ENCODE results near the gene LRRC27.

LRRC27 gene

GRCh38 chr10:132404911-132405462 lies 73.0 kb downstream of the LRRC27 start:
- DNase-seq, result no peak

GRCh38 chr10:132405463-132405991 lies 73.5 kb downstream of the LRRC27 start:
- no peak for DNase-seq

- no peak for DNase-seq
Measured at GRCh38 chr10:132406181-132406580, 74.2 kb downstream of the LRRC27 start.

GRCh38 chr10:132406750-132407149 lies 74.8 kb downstream of the LRRC27 start:
- no peak for DNase-seq

- DNase-seq, result no peak
Measured at GRCh38 chr10:132407243-132407746, 75.3 kb downstream of the LRRC27 start.

- peak; percentile 60 for DNase-seq
Measured at GRCh38 chr10:132407846-132408278, 75.9 kb downstream of the LRRC27 start.

GRCh38 chr10:132408367-132408781 lies 76.4 kb downstream of the LRRC27 start:
- DNase-seq, result peak; percentile 3

GRCh38 chr10:132408823-132409666 lies 77.1 kb downstream of the LRRC27 start:
- DNase-seq, result no peak

- no peak for DNase-seq
Measured at GRCh38 chr10:132409667-132410028, 77.7 kb downstream of the LRRC27 start.

- no peak for DNase-seq
Measured at GRCh38 chr10:132410056-132410778, 78.2 kb downstream of the LRRC27 start.

- DNase-seq, result no peak
Measured at GRCh38 chr10:132410779-132411532, 79.0 kb downstream of the LRRC27 start.

GRCh38 chr10:132411561-132412253 lies 79.7 kb downstream of the LRRC27 start:
- DNase-seq, result no peak

GRCh38 chr10:132412316-132413192 lies 80.6 kb downstream of the LRRC27 start:
- DNase-seq, result no peak

GRCh38 chr10:132413226-132414205 lies 81.5 kb downstream of the LRRC27 start:
- no peak for DNase-seq

GRCh38 chr10:132414402-132415016 lies 82.5 kb downstream of the LRRC27 start:
- no peak for DNase-seq

GRCh38 chr10:132415255-132415654 lies 83.3 kb downstream of the LRRC27 start:
- no peak for DNase-seq

- DNase-seq, result no peak
Measured at GRCh38 chr10:132415956-132416355, 84.0 kb downstream of the LRRC27 start.

GRCh38 chr10:132416566-132417256 lies 84.7 kb downstream of the LRRC27 start:
- no peak for DNase-seq
